HepG2 (cell line): Measurements from ENCODE around the gene STARD10. TPM values are rescaled to one million over a fixed set of nuclear protein-coding genes. Genes with fewer than 3 reads are reported as not detected.
A peak's percentile ranks its signal among the peaks of the same experiment; 100 is the strongest.

ENCODE experiments used
- CBFB ChIP-seq: sonication (generic); formaldehyde crosslinking; IDR thresholded peaks from 2 replicates; pipeline ENCODE4 v1.4.0; 2020; ENCODE audit warnings: missing genetic modification reagents
- CHD4 ChIP-seq: fragments of 200-600 bp; sonication (generic); IDR thresholded peaks from 2 replicates; pipeline ENCODE4 v1.7.0; 2017; ENCODE audit warnings: mild to moderate bottlenecking, low read length, borderline replicate concordance
- GATA4 ChIP-seq: sonication (generic); IDR thresholded peaks from 2 replicates; pipeline ENCODE4 v1.6.1; 2016; ENCODE audit warnings: antibody characterized with exemption, low read depth, borderline replicate concordance
- KLF15 ChIP-seq: sonication (generic); formaldehyde crosslinking; IDR thresholded peaks from 2 replicates; pipeline ENCODE4 v1.8.1; 2023; ENCODE audit warnings: borderline replicate concordance, mild to moderate bottlenecking, inconsistent platforms, missing genetic modification reagents, mixed read lengths
- MIXL1 ChIP-seq: IDR thresholded peaks from 2 replicates; pipeline ENCODE4 v1.6.1; 2016
- NFE2L1 ChIP-seq: sonication (generic); formaldehyde crosslinking; IDR thresholded peaks from 2 replicates; pipeline ENCODE4 v1.4.0; 2020; ENCODE audit warnings: missing genetic modification reagents, mild to moderate bottlenecking, borderline replicate concordance
- SAFB2 ChIP-seq: sonication (generic); formaldehyde crosslinking; IDR thresholded peaks from 2 replicates; pipeline ENCODE4 v1.5.1; 2020; ENCODE audit warnings: missing genetic modification reagents, low read depth, mild to moderate bottlenecking, borderline replicate concordance
- SMARCE1 ChIP-seq: fragments of 450-650 bp; IDR thresholded peaks from 2 replicates; pipeline ENCODE4 v1.6.1; 2017; ENCODE audit warnings: borderline replicate concordance
- SNRNP70 ChIP-seq: fragments of 200-400 bp; formaldehyde crosslinking; IDR thresholded peaks from 2 replicates; pipeline ENCODE4 v1.6.1; 2017; ENCODE audit warnings: mild to moderate bottlenecking, low read depth, low read length, moderate library complexity
- ZBTB20 ChIP-seq: sonication (generic); formaldehyde crosslinking; IDR thresholded peaks from 2 replicates; pipeline ENCODE4 v1.8.1; 2023; ENCODE audit warnings: missing genetic modification reagents, low read depth, mild to moderate bottlenecking, borderline replicate concordance
- ZNF546 ChIP-seq: sonication (generic); formaldehyde crosslinking; conservative IDR thresholded peaks from 2 replicates; pipeline ENCODE4 v1.8.1; 2023; ENCODE audit warnings: mild to moderate bottlenecking, missing genetic modification reagents
- ZNF607 ChIP-seq: sonication (generic); formaldehyde crosslinking; IDR thresholded peaks from 2 replicates; pipeline ENCODE4 v1.5.1; 2020; ENCODE audit warnings: missing genetic modification reagents, mild to moderate bottlenecking, borderline replicate concordance
- ZNF652 ChIP-seq: IDR thresholded peaks from 2 replicates; pipeline ENCODE4 v1.6.1; 2016; ENCODE audit warnings: low read depth, borderline replicate concordance
- polyA plus RNA-seq, 8 experiments: library from polyadenylated mRNA; depleted of rRNA in 3 of 8; stranded (reverse) in 7 of 8; unstranded in 1 of 8; fragments of >200 nt; fragmentation: Illumina TruSeq in 4 of 8; extraction: Trizol in 4 of 8; gene quantifications; 2 replicates each; pipeline versions ENCODE4 v1.2.1 to v1.2.3, GENCODE V29; 2011 to 2016; ENCODE audit warnings: low read depth in 4 of 8, missing spikeins in 1 of 8, mixed read lengths in 1 of 8; ENCODE audit not compliant: insufficient read depth in 1 of 8
- total RNA-seq, 5 experiments: library from RNA; depleted of rRNA; stranded (reverse); fragments of >200 nt; fragmentation: Illumina TruSeq; extraction: Trizol; gene quantifications; 2 replicates each; pipeline ENCODE4 v1.2.3, GENCODE V29; 2016; ENCODE audit warnings: low read depth in 1 of 5
- TF ChIP-seq, protein P1 (sequence below): sonication (generic); formaldehyde crosslinking; IDR thresholded peaks from 2 replicates; pipeline ENCODE4 v1.8.1; 2023; ENCODE audit warnings: mild to moderate bottlenecking, inconsistent platforms, moderate library complexity, missing genetic modification reagents, borderline replicate concordance
- TF ChIP-seq, protein P2 (sequence below): sonication (generic); formaldehyde crosslinking; IDR thresholded peaks from 2 replicates; pipeline ENCODE4 v1.5.0; 2020; ENCODE audit warnings: mild to moderate bottlenecking, missing genetic modification reagents
- TF ChIP-seq, protein P3 (sequence below): sonication (generic); formaldehyde crosslinking; IDR thresholded peaks from 2 replicates; pipeline ENCODE4 v1.4.0; 2020; ENCODE audit warnings: missing genetic modification reagents, borderline replicate concordance
- TF ChIP-seq, protein P4 (sequence below): sonication (generic); formaldehyde crosslinking; conservative IDR thresholded peaks from 2 replicates; pipeline ENCODE4 v1.4.0; 2020; ENCODE audit warnings: missing genetic modification reagents
- TF ChIP-seq, protein P5 (sequence below): IDR thresholded peaks from 2 replicates; pipeline ENCODE4 v1.6.1; 2018; ENCODE audit warnings: missing genetic modification reagents
- TF ChIP-seq, protein P6 (sequence below): sonication (generic); formaldehyde crosslinking; IDR thresholded peaks from 2 replicates; pipeline ENCODE4 v1.4.0; 2020; ENCODE audit warnings: low read depth, mild to moderate bottlenecking, missing genetic modification reagents

STARD10 gene
- total and polyA plus RNA-seq, 2 of the 13 experiments (the other 11 are each of a cell fraction or from before 2014, with no cell fraction given), result 260 to 341 TPM

DNA sequence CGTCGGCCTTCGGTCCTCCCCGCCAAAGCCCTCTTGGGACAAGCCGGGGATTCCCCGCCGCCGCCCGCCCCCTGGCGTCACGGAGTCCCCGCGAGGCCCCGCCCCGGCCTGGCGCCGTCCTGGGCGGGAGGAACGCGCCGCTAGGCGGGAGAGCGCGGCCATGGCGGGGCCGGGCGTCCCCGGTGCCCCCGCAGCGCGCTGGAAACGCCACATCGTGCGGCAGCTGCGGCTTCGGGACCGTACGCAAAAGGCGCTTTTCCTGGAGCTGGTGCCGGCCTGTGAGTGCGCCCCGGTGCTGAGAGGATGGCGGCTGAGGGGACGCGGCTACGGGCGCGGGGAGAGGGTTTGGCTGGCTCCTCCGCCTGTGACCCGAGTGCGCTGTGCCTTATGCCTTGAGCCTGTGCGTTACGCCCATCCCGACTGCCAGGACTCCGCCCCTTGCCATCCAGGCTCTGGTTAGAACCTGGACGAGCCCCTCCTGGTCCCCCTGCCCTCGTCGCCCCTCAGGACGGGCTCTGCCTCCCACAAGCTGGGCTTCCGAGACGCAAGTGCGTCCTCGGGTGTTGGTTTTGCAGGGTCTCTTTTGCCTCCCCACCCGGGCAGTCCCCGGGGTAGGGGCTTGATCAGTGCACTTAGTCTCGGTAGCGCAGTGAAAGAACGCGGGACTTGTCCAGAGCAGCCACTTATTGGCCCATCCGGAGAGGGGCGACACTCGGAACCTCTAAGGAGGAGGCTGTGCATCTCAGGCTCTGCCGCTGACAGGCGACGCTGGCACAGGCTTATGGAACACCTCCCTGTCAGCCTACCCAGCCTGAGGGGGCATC, 20.7 kb upstream of the STARD10 start, which contains the start of gene ATG16L2 (continued):
- TF ChIP-seq, protein P1, sequence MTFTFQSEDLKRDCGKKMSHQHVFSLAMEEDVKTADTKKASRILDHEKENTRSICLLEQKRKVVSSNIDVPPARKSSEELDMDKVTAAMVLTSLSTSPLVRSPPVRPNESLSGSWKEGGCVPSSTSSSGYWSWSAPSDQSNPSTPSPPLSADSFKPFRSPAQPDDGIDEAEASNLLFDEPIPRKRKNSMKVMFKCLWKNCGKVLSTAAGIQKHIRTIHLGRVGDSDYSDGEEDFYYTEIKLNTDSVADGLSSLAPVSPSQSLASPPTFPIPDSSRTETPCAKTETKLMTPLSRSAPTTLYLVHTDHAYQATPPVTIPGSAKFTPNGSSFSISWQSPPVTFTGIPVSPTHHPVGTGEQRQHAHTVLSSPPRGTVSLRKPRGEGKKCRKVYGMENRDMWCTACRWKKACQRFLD (CRISPR knock-in tag), result no peak
- TF ChIP-seq, protein P2, sequence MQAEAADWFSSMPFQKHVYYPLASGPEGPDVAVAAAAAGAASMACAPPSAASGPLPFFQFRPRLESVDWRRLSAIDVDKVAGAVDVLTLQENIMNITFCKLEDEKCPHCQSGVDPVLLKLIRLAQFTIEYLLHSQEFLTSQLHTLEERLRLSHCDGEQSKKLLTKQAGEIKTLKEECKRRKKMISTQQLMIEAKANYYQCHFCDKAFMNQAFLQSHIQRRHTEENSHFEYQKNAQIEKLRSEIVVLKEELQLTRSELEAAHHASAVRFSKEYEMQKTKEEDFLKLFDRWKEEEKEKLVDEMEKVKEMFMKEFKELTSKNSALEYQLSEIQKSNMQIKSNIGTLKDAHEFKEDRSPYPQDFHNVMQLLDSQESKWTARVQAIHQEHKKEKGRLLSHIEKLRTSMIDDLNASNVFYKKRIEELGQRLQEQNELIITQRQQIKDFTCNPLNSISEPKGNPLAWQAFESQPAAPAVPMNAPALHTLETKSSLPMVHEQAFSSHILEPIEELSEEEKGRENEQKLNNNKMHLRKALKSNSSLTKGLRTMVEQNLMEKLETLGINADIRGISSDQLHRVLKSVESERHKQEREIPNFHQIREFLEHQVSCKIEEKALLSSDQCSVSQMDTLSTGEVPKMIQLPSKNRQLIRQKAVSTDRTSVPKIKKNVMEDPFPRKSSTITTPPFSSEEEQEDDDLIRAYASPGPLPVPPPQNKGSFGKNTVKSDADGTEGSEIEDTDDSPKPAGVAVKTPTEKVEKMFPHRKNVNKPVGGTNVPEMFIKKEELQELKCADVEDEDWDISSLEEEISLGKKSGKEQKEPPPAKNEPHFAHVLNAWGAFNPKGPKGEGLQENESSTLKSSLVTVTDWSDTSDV, result no peak
- TF ChIP-seq KLF15 (CRISPR knock-in tag) (no peak), GATA4 (0 out of 2 replicates have a peak, but pooled peaks have one; percentile 35), ZNF546 (CRISPR knock-in tag) (no peak), CBFB (CRISPR knock-in tag) (no peak), ZNF652 (CRISPR knock-in tag) (no peak), CHD4 (no peak), NFE2L1 (CRISPR knock-in tag) (no peak), ZNF607 (CRISPR knock-in tag) (peak; percentile 6), SNRNP70 (no peak), SAFB2 (CRISPR knock-in tag) (no peak), MIXL1 (CRISPR knock-in tag) (no peak), ZBTB20 (CRISPR knock-in tag) (no peak), SMARCE1 (no peak)
- TF ChIP-seq, protein P3, sequence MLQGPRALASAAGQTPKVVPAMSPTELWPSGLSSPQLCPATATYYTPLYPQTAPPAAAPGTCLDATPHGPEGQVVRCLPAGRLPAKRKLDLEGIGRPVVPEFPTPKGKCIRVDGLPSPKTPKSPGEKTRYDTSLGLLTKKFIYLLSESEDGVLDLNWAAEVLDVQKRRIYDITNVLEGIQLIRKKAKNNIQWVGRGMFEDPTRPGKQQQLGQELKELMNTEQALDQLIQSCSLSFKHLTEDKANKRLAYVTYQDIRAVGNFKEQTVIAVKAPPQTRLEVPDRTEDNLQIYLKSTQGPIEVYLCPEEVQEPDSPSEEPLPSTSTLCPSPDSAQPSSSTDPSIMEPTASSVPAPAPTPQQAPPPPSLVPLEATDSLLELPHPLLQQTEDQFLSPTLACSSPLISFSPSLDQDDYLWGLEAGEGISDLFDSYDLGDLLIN, result no peak; the same call in 1 of the 2 replicates
- TF ChIP-seq, protein P4, sequence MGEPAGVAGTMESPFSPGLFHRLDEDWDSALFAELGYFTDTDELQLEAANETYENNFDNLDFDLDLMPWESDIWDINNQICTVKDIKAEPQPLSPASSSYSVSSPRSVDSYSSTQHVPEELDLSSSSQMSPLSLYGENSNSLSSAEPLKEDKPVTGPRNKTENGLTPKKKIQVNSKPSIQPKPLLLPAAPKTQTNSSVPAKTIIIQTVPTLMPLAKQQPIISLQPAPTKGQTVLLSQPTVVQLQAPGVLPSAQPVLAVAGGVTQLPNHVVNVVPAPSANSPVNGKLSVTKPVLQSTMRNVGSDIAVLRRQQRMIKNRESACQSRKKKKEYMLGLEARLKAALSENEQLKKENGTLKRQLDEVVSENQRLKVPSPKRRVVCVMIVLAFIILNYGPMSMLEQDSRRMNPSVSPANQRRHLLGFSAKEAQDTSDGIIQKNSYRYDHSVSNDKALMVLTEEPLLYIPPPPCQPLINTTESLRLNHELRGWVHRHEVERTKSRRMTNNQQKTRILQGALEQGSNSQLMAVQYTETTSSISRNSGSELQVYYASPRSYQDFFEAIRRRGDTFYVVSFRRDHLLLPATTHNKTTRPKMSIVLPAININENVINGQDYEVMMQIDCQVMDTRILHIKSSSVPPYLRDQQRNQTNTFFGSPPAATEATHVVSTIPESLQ (CRISPR knock-in tag), result no peak
- TF ChIP-seq, protein P5, sequence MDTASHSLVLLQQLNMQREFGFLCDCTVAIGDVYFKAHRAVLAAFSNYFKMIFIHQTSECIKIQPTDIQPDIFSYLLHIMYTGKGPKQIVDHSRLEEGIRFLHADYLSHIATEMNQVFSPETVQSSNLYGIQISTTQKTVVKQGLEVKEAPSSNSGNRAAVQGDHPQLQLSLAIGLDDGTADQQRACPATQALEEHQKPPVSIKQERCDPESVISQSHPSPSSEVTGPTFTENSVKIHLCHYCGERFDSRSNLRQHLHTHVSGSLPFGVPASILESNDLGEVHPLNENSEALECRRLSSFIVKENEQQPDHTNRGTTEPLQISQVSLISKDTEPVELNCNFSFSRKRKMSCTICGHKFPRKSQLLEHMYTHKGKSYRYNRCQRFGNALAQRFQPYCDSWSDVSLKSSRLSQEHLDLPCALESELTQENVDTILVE (CRISPR knock-in tag), result no peak
- TF ChIP-seq, protein P6, sequence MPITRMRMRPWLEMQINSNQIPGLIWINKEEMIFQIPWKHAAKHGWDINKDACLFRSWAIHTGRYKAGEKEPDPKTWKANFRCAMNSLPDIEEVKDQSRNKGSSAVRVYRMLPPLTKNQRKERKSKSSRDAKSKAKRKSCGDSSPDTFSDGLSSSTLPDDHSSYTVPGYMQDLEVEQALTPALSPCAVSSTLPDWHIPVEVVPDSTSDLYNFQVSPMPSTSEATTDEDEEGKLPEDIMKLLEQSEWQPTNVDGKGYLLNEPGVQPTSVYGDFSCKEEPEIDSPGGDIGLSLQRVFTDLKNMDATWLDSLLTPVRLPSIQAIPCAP (CRISPR knock-in tag), result no peak
